Activated B cell treated with CpG ODN at 0.5 μM for 24 hours (primary cell): Measurements from ENCODE around the gene LCP2. TPM values are rescaled to one million over a fixed set of nuclear protein-coding genes. Genes with fewer than 3 reads are reported as not detected.

Source experiments
- ATAC-seq: fragments of 200-7000 bp; cut with Tn5 transposase; one replicate; pipeline ENCODE4 v1.10.0; 2021; ENCODE audit warnings: low read depth, mild to moderate bottlenecking, moderate library complexity
- CTCF ChIA-PET: fragments of 350-600 bp; sonication (Branson Sonifier 250); formaldehyde crosslinking; loops from one replicate; lab custom pipeline; 2021; ENCODE audit warnings: antibody characterized with exemption; lab: Charles Lee
- POLR2A ChIA-PET: fragments of 350-600 bp; sonication (Branson Sonifier 250); formaldehyde crosslinking; loops from one replicate; lab custom pipeline; 2021; ENCODE audit warnings: antibody characterized with exemption; lab: Charles Lee
- DNase-seq: peaks from one replicate; pipeline ENCODE4 v3.0.0; 2022
- H3K27ac Mint-ChIP-seq: one replicate; pipeline ENCODE4 v1.8.0; 2020; ENCODE audit warnings: mixed read lengths
- H3K27me3 Mint-ChIP-seq: one replicate; pipeline ENCODE4 v1.8.0; 2021; ENCODE audit warnings: mixed read lengths
- H3K36me3 Mint-ChIP-seq: one replicate; pipeline ENCODE4 v1.8.0; 2021; ENCODE audit warnings: low read depth, mixed read lengths
- H3K4me1 Mint-ChIP-seq: one replicate; pipeline ENCODE4 v1.8.0; 2021; ENCODE audit warnings: mixed read lengths
- H3K4me3 Mint-ChIP-seq: one replicate; pipeline ENCODE4 v1.8.0; 2020; ENCODE audit warnings: mild to moderate bottlenecking, mixed read lengths
- H3K9me3 Mint-ChIP-seq: one replicate; pipeline ENCODE4 v1.8.0; 2020; ENCODE audit warnings: mixed read lengths
- intact Hi-C: fragments of 100-400 bp; cut with micrococcal nuclease; formaldehyde crosslinking; loops from one replicate; pipeline ENCODE4 v1.15.1; 2024
- total RNA-seq: library from RNA; stranded (reverse); gene quantifications from 2 replicates; pipeline ENCODE4 v1.2.3, GENCODE V29; 2022
- TF ChIP-seq, protein P1 (sequence below): fragments of 200-600 bp; IDR thresholded peaks from one replicate; pipeline ENCODE4 v1.8.0; 2022; ENCODE audit warnings: antibody characterized with exemption, mild to moderate bottlenecking

The LCP2 gene
- total RNA-seq, result 7.0 and 8.5 TPM in 2 replicates

DNA sequence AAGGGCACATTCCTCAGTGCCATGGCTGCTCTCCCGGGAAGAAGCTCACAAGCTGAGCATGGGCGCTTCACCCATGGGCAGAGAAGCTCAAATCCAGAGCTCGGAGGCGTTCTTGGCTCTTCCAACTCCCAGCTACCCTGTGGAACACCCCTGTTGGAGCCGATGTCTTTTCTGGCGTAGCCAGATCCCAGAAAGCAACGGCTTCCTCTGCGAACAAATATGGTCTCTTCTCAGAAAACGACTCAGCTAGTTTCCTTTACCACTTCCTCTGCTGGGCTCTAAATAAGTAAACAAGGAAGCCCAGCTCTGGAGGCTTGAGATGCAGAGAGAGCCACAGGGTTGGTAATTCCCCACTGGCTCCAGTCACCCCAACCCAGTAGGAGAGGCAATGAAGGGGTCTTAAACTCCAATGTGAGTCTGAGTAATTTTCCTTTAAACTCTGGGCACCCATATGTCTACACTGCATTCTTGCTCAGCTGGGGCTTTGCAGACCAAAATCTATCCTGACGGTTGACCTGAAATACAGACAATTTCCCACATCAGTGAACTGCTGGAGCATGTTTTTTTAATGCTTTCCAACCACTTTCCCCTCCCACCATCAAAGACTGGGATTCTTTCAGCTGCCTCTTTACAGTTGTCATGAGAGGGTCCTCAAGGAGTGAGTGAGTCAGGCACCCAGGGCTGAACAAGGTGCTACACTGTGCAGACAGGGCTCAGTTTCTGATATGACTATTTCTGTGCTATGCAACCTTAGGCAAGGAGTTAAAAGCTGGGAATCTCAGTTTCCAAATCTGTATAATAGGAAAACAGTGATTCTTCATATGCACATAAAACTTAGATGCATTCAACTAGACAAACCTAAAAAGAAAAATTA lies at the start of gene LCP2:
Gene LCP2, minus strand, starts transcription at position 189 of the 874 bp plus-strand sequence. Its CDS starts 166 bp downstream, at position 23.
- Mint-ChIP-seq H3K27ac (peak within 1 kb of the TSS; percentile 81), H3K4me3 (peak within 1 kb of the TSS; percentile 86), H3K9me3 (no peaks in the 10 kb centered on the region), H3K4me1 (peaks cover 66% of the 10 kb centered on the region), H3K36me3 (peaks cover 2% of the 10 kb centered on the region), H3K27me3 (peaks cover 12% of the 10 kb centered on the region)
- ATAC-seq (no peak), DNase-seq (no peak)
- intact Hi-C loops, result loop anchor here (1.0 kb wide), 2 partner anchors 19 to 33 kb away; no protein-coding TSS in a partner anchor
- POLR2A ChIA-PET, result interaction anchor here (0.8 to 4.3 kb wide), 10 partner anchors 9 to 36 kb away, joined by 3 to 34 read pairs (median 8); no protein-coding TSS in a partner anchor
- TF ChIP-seq, protein P1, sequence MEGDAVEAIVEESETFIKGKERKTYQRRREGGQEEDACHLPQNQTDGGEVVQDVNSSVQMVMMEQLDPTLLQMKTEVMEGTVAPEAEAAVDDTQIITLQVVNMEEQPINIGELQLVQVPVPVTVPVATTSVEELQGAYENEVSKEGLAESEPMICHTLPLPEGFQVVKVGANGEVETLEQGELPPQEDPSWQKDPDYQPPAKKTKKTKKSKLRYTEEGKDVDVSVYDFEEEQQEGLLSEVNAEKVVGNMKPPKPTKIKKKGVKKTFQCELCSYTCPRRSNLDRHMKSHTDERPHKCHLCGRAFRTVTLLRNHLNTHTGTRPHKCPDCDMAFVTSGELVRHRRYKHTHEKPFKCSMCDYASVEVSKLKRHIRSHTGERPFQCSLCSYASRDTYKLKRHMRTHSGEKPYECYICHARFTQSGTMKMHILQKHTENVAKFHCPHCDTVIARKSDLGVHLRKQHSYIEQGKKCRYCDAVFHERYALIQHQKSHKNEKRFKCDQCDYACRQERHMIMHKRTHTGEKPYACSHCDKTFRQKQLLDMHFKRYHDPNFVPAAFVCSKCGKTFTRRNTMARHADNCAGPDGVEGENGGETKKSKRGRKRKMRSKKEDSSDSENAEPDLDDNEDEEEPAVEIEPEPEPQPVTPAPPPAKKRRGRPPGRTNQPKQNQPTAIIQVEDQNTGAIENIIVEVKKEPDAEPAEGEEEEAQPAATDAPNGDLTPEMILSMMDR, result no peak
- CTCF ChIA-PET, result interaction anchor here (1.0 to 4.5 kb wide), 4 partner anchors 23 to 42 kb away, joined by 4 to 23 read pairs (median 14); no protein-coding TSS in a partner anchor

DNA sequence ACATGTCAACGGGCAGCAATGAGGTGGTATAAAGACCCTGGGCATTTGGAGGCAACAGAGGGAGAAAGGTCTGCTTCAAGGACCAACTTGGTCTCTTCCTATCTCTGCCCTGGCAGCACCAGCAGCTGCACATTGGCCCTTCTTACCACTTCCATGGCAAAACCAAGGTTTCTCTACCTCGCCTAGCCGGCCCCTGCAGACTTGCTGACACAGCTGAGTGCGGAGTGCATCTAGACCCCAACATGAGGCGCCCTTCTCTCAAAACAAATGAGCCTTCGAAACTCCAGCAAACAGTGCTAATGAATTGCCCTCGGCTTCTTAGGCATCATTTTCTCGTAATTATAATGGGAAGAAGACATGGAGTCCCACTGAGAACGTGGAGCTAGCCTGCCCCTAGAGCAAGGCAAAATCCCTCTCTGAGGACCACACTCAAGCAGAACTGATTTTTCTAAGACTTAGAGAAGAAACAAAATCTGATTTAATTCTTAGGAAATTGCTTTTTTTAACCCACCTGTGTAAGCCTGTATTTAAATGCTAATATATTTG lies 49.5 kb upstream of the LCP2 start:
- ATAC-seq (no peak), DNase-seq (no peak)
- Mint-ChIP-seq H3K27me3 (peaks cover 42% of the 10 kb centered on the region), H3K4me1 (no peaks in the 10 kb centered on the region), H3K27ac (no peak overlapping the region), H3K4me3 (no peak overlapping the region), H3K36me3 (no peaks in the 10 kb centered on the region), H3K9me3 (no peaks in the 10 kb centered on the region)
- intact Hi-C loops, result no loop called here
- POLR2A ChIA-PET, result no interaction called here
- TF ChIP-seq, protein P1, result no peak
- CTCF ChIA-PET, result interaction anchor here (1.7 to 1.8 kb wide), 3 partner anchors 12 to 120 kb away, joined by 3 to 9 read pairs (median 4); no protein-coding TSS in a partner anchor

DNA sequence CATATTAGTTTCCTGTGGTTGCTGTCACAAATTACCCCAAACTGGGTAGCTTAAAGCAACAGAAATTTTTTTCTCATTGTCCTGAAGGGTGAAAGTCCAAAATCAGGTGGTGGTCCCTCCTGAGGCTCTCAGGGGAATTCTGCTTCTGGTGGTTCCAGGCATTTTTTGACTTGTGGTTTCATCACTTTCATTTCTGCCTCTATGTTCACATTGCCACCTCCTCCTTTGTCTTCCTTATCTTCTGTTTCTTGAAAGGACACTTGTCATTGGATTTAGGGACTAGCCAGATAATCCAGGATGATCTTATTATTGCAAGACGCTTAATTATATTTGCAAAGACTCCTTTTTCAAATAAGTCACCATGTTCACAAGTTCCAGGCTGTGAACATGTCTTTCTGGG lies 48.4 kb upstream of the LCP2 start:
- H3K4me3 Mint-ChIP-seq, result no peak overlapping the region
- H3K27me3 Mint-ChIP-seq, result peaks cover 37% of the 10 kb centered on the region
- peaks cover 2% of the 10 kb centered on the region for H3K9me3 Mint-ChIP-seq
- no peaks in the 10 kb centered on the region for H3K4me1 Mint-ChIP-seq
- H3K36me3 Mint-ChIP-seq, result no peaks in the 10 kb centered on the region
- H3K27ac Mint-ChIP-seq, result no peak overlapping the region
- POLR2A ChIA-PET, result no interaction called here
- TF ChIP-seq, protein P1, result no peak
- DNase-seq, result no peak
- intact Hi-C loops, result no loop called here
- CTCF ChIA-PET, result no interaction called here
- no peak for ATAC-seq

DNA sequence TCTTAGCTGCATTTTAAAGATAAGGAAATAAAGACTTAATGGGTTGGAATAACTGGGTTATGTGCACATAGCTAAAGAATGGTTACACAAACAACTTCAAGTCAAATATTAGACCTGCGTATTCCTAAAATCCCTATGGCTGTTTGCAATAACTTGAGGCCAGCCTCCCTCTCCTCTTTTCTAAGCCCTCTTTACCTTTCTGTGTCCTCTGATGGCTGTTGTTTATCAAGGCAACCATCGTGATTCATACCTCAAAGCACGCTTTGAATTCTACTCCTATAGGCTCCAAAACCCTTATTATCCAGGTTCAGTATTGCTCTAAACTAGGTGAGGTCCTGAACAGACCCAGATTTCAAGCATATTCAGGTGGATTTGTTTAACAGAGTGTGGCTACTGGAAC lies 45.6 kb upstream of the LCP2 start:
- POLR2A ChIA-PET, result no interaction called here
- H3K9me3 Mint-ChIP-seq, result peaks cover 2% of the 10 kb centered on the region
- CTCF ChIA-PET, result interaction anchor here (7.6 kb wide), 1 partner anchor 71 kb away, joined by 289 read pairs; no protein-coding TSS in a partner anchor
- H3K36me3 Mint-ChIP-seq, result no peaks in the 10 kb centered on the region
- DNase-seq (no peak), ATAC-seq (no peak)
- no peak overlapping the region for H3K27ac Mint-ChIP-seq
- TF ChIP-seq, protein P1, result no peak
- intact Hi-C loops, result no loop called here
- peaks cover 13% of the 10 kb centered on the region for H3K27me3 Mint-ChIP-seq
- peaks cover 10% of the 10 kb centered on the region for H3K4me1 Mint-ChIP-seq
- no peak overlapping the region for H3K4me3 Mint-ChIP-seq
